H1 (cell line): ENCODE results near the gene KIF26A. TPM values are rescaled to one million over a fixed set of nuclear protein-coding genes. Genes with fewer than 3 reads are reported as not detected.
A peak's percentile ranks its signal among the peaks of the same experiment; 100 is the strongest.

Source experiments
- CTCF ChIA-PET: fragments of 300-600 bp; sonication (Branson Sonifier 250); formaldehyde crosslinking; loops from one replicate; lab custom pipeline; 2021; ENCODE audit not compliant: partially characterized antibody; lab: Charles Lee
- POLR2A ChIA-PET: fragments of 300-600 bp; sonication (Branson Sonifier 250); formaldehyde crosslinking; loops from one replicate; lab custom pipeline; 2021; ENCODE audit warnings: inconsistent platforms; ENCODE audit not compliant: partially characterized antibody; lab: Charles Lee
- DNase-seq, 2 experiments: peaks; one replicate each; pipeline versions ENCODE4 v3.0.0 to v3.0.0-alpha.2; 2010 to 2022; ENCODE audit warnings: low spot score in 2 of 2, low read depth in 1 of 2, mixed read lengths in 1 of 2
- FAIRE-seq: peaks from 2 replicates; lab custom pipeline; 2011; peaks lifted over from hg19 to GRCh38; lab: Jason Lieb, UNC
- H2AFZ ChIP-seq: 2 replicates; pipeline ENCODE4 v1.8.1; 2012; ENCODE audit warnings: low read length, inconsistent platforms
- H2AK5ac ChIP-seq: 2 replicates; pipeline ENCODE4 v1.6.1; 2013; ENCODE audit warnings: low read depth, low read length
- H2BK120ac ChIP-seq: replicated peaks from 2 replicates; pipeline ENCODE3; 2013; ENCODE audit warnings: low read depth, low read length, inconsistent platforms
- H2BK12ac ChIP-seq: 2 replicates; pipeline ENCODE4 v1.6.1; 2013; ENCODE audit warnings: low read depth, low read length
- H2BK15ac ChIP-seq: 2 replicates; pipeline ENCODE4 v1.6.1; 2013; ENCODE audit warnings: low read length
- H2BK20ac ChIP-seq: 2 replicates; pipeline ENCODE4 v1.6.1; 2013; ENCODE audit warnings: low read length
- H2BK5ac ChIP-seq: 2 replicates; pipeline ENCODE4 v1.6.1; 2013; ENCODE audit warnings: low read depth, low read length
- H3K14ac ChIP-seq: 2 replicates; pipeline ENCODE4 v1.6.1; 2013; ENCODE audit warnings: inconsistent platforms; ENCODE audit not compliant: insufficient read length
- H3K18ac ChIP-seq: 2 replicates; pipeline ENCODE4 v1.6.1; 2013; ENCODE audit warnings: low read length; ENCODE audit errors: extremely low read depth
- H3K23ac ChIP-seq: 2 replicates; pipeline ENCODE4 v1.6.1; 2013; ENCODE audit warnings: inconsistent platforms; ENCODE audit not compliant: insufficient read length
- H3K23me2 ChIP-seq: 2 replicates; pipeline ENCODE4 v1.6.1; 2013; ENCODE audit warnings: low read depth, low read length
- H3K27ac ChIP-seq: 2 replicates; pipeline ENCODE4 v1.6.1; 2011; ENCODE audit warnings: low read depth, low read length, inconsistent platforms
- H3K27me3 ChIP-seq, 4 experiments: replicated peaks in 1 of 4; 1 replicate in 1 of 4; 2 replicates in 3 of 4; pipeline versions ENCODE4 v1.6.1 to v1.8.1; 2011 to 2013; ENCODE audit warnings: low read length in 3 of 4, mild to moderate bottlenecking in 3 of 4, inconsistent platforms in 2 of 4, mixed read lengths in 2 of 4, moderate library complexity in 1 of 4; ENCODE audit not compliant: control insufficient read depth in 3 of 4, insufficient read depth in 3 of 4; ENCODE audit errors: extremely low read depth in 1 of 4
- H3K36me3 ChIP-seq, 4 experiments: 2 replicates each; pipeline versions ENCODE4 v1.6.1 to v1.8.1; 2011 to 2013; ENCODE audit warnings: mild to moderate bottlenecking in 4 of 4, low read length in 3 of 4, moderate library complexity in 2 of 4, control low read depth in 1 of 4, inconsistent platforms in 1 of 4; ENCODE audit not compliant: insufficient read depth in 4 of 4, control insufficient read depth in 2 of 4
- H3K4ac ChIP-seq: replicated peaks from 2 replicates; pipeline ENCODE3; 2013; ENCODE audit warnings: low read length, low read depth, mixed read lengths, inconsistent platforms; ENCODE audit not compliant: insufficient read length
- H3K4me1 ChIP-seq, 4 experiments: replicated peaks in 1 of 4; 1 replicate in 1 of 4; 2 replicates in 3 of 4; pipeline versions ENCODE4 v1.6.1 to v1.8.1; 2011 to 2013; ENCODE audit warnings: low read length in 3 of 4, inconsistent platforms in 2 of 4, mixed read lengths in 1 of 4; ENCODE audit not compliant: insufficient read depth in 4 of 4, control insufficient read depth in 3 of 4
- H3K4me2 ChIP-seq, 2 experiments: 2 replicates each; pipeline versions ENCODE4 v1.6.1 to v1.8.1; 2011 to 2013; ENCODE audit warnings: low read depth in 2 of 2, low read length in 2 of 2, control low read depth in 1 of 2, inconsistent platforms in 1 of 2, mild to moderate bottlenecking in 1 of 2; ENCODE audit not compliant: insufficient read depth in 1 of 2
- H3K4me3 ChIP-seq, 4 experiments: fragments of 200-600, 300-600 bp in 1 of 4; sonication (generic), shearing (Covaris generic), sonication (Bioruptor Twin) in 1 of 4; 2 replicates each; pipeline versions ENCODE4 v1.5.1 to v1.8.1; 2011 to 2016; ENCODE audit warnings: low read length in 4 of 4, low read depth in 3 of 4, control low read depth in 2 of 4, inconsistent platforms in 2 of 4, mild to moderate bottlenecking in 2 of 4, mixed read lengths in 1 of 4, moderate library complexity in 1 of 4; ENCODE audit not compliant: insufficient read depth in 2 of 4; ENCODE audit errors: extremely low read depth in 1 of 4
- H3K56ac ChIP-seq: replicated peaks from 2 replicates; pipeline ENCODE3; 2013; ENCODE audit warnings: low read depth, mild to moderate bottlenecking, mixed read lengths, low read length, inconsistent platforms; ENCODE audit not compliant: insufficient read length
- H3K79me1 ChIP-seq: 2 replicates; pipeline ENCODE4 v1.6.1; 2013; ENCODE audit warnings: low read depth, low read length, control low read depth
- H3K79me2 ChIP-seq, 2 experiments: 2 replicates each; pipeline versions ENCODE4 v1.6.1 to v1.8.1; 2012 to 2013; ENCODE audit warnings: low read length in 2 of 2, mild to moderate bottlenecking in 2 of 2, inconsistent platforms in 1 of 2; ENCODE audit not compliant: insufficient read depth in 2 of 2, control insufficient read depth in 1 of 2
- H3K9ac ChIP-seq, 4 experiments: replicated peaks in 1 of 4; 1 replicate in 1 of 4; 2 replicates in 3 of 4; pipeline versions ENCODE4 v1.6.1 to v1.8.1; 2011 to 2013; ENCODE audit warnings: low read depth in 3 of 4, low read length in 3 of 4, control low read depth in 2 of 4, mild to moderate bottlenecking in 2 of 4, moderate library complexity in 2 of 4, inconsistent platforms in 1 of 4; ENCODE audit errors: extremely low read depth in 1 of 4
- H3K9me3 ChIP-seq, 2 experiments: 2 replicates each; pipeline versions ENCODE4 v1.6.1 to v1.8.1; 2012 to 2013; ENCODE audit warnings: mild to moderate bottlenecking in 2 of 2, moderate library complexity in 2 of 2, control low read depth in 1 of 2, inconsistent platforms in 1 of 2, low read depth in 1 of 2, low read length in 1 of 2, mixed read lengths in 1 of 2; ENCODE audit not compliant: insufficient read depth in 2 of 2
- H4K20me1 ChIP-seq, 2 experiments: replicated peaks in 1 of 2; 2 replicates each; pipeline versions ENCODE3 to v1.8.1; 2011 to 2013; ENCODE audit warnings: inconsistent platforms in 2 of 2, low read length in 2 of 2, mild to moderate bottlenecking in 1 of 2; ENCODE audit not compliant: insufficient read depth in 2 of 2, control insufficient read depth in 1 of 2
- H4K5ac ChIP-seq: 2 replicates; pipeline ENCODE4 v1.6.1; 2013; ENCODE audit warnings: low read length, low read depth, mixed read lengths, inconsistent platforms; ENCODE audit not compliant: insufficient read length
- H4K8ac ChIP-seq: 2 replicates; pipeline ENCODE4 v1.8.0; 2013; ENCODE audit warnings: mild to moderate bottlenecking, moderate library complexity, low read length, inconsistent platforms; ENCODE audit not compliant: insufficient read depth; ENCODE audit errors: extremely low read depth
- H4K91ac ChIP-seq: replicated peaks from 2 replicates; pipeline ENCODE3; 2013; ENCODE audit warnings: low read length, mixed read lengths, inconsistent platforms; ENCODE audit not compliant: insufficient read length
- CHD1 ChIP-seq: IDR thresholded peaks from 2 replicates; pipeline ENCODE4 v1.6.1; 2012; ENCODE audit warnings: low read depth, low read length, improper control_type of control experiment
- CTBP2 ChIP-seq: IDR thresholded peaks from 2 replicates; pipeline ENCODE4 v1.7.0; 2011; ENCODE audit warnings: borderline replicate concordance, mild to moderate bottlenecking, moderate library complexity, mixed read lengths, low read length; ENCODE audit not compliant: insufficient read depth, insufficient read length
- CTCF ChIP-seq, 3 experiments: IDR thresholded peaks; 1 replicate in 2 of 3; 2 replicates in 1 of 3; pipeline versions ENCODE4 v1.5.1 to v1.6.1; 2011; ENCODE audit warnings: low read length in 3 of 3, mild to moderate bottlenecking in 3 of 3, inconsistent platforms in 2 of 3, low read depth in 1 of 3, moderate library complexity in 1 of 3; ENCODE audit not compliant: insufficient read depth in 1 of 3; ENCODE audit errors: control extremely low read depth in 1 of 3
- FOSL1 ChIP-seq: IDR thresholded peaks from 2 replicates; pipeline ENCODE4 v1.6.1; 2011; ENCODE audit warnings: mild to moderate bottlenecking, low read depth, low read length, moderate library complexity; ENCODE audit not compliant: insufficient read depth
- KDM4A ChIP-seq: IDR thresholded peaks from one replicate; pipeline ENCODE4 v1.7.1; 2012; ENCODE audit warnings: low read depth, mild to moderate bottlenecking, moderate library complexity, low read length, inconsistent platforms; ENCODE audit not compliant: severe bottlenecking
- MAFK ChIP-seq: IDR thresholded peaks from 2 replicates; pipeline ENCODE4 v1.6.1; 2012; ENCODE audit warnings: low read depth, mild to moderate bottlenecking, improper control_type of control experiment, low read length
- SIRT6 ChIP-seq: IDR thresholded peaks from one replicate; pipeline ENCODE4 v1.7.1; 2012; ENCODE audit warnings: low read length, inconsistent platforms
- SP1 ChIP-seq: IDR thresholded peaks from 2 replicates; pipeline ENCODE4 v1.6.1; 2011; ENCODE audit warnings: low read depth, low read length
- SUZ12 ChIP-seq: fragments of 200-600 bp; sonication (generic); IDR thresholded peaks from 2 replicates; pipeline ENCODE4 v1.6.1; 2012; ENCODE audit warnings: mild to moderate bottlenecking, inconsistent platforms, low read length, moderate library complexity, mixed read lengths
- WGBS, 2 experiments: shearing (Covaris generic) in 1 of 2; methylation state at CpG; one replicate each; pipeline versions ENCODE4 v1.1.6 to v1.1.7; 2013 to 2015; ENCODE audit warnings: low lambda C conversion rate in 2 of 2, mixed read lengths in 2 of 2, inconsistent platforms in 1 of 2, low coverage in 1 of 2, missing lambda C conversion rate in 1 of 2; ENCODE audit not compliant: insufficient replicate concordance in 2 of 2, insufficient coverage in 1 of 2, insufficient read length in 1 of 2; ENCODE audit errors: extremely low coverage in 1 of 2, missing lambda C conversion rate in 1 of 2; 5-methylcytosine and 5-hydroxymethylcytosine counted together
- polyA plus RNA-seq, 7 experiments: library from polyadenylated mRNA; depleted of rRNA in 3 of 7; stranded (reverse) in 5 of 7; unstranded in 2 of 7; fragments of >200 nt in 5 of 7; fragments of 200-250 nt in 2 of 7; gene quantifications; 1 replicate in 5 of 7; 2 replicates in 1 of 7; 4 replicates in 1 of 7; pipeline versions ENCODE4 v1.2.1 to v1.2.3, GENCODE V29; 2011 to 2013; ENCODE audit warnings: missing spikeins in 2 of 7, mixed read lengths in 2 of 7
- total RNA-seq: library from RNA; stranded (reverse); fragmentation: NEBNext Ultra II Directional; extraction: Animal tissue kit (Norgen Biotek cat#: 25700); gene quantifications from 2 replicates; pipeline ENCODE4 v1.2.1, GENCODE V29; 2021

The KIF26A gene
- total and polyA plus RNA-seq, 2 of the 8 experiments (the other 6 are each of a cell fraction or from before 2014, with no cell fraction given), result 11.5 to 41.6 TPM

- H2BK15ac ChIP-seq, result no peak overlapping the region
- ChIA-PET POLR2A (no interaction called here), CTCF (interaction anchor here (0.9 to 1.5 kb wide), 3 partner anchors 11 to 22 kb away, joined by 3 to 5 read pairs (median 4); no protein-coding TSS in a partner anchor)
- no peak overlapping the region for H3K14ac ChIP-seq
- no peak overlapping the region for H2BK5ac ChIP-seq
- H2AK5ac ChIP-seq, result no peak overlapping the region
- H3K79me2 ChIP-seq, result no peaks in the 10 kb centered on the region
- no peak overlapping the region for H3K4me2 ChIP-seq
- H3K4me3 ChIP-seq, result no peak overlapping the region
- no peak overlapping the region for H2BK12ac ChIP-seq
- H4K8ac ChIP-seq, result peak overlapping the region; percentile 85; the same call in 1 of the 2 replicates
- DNase-seq (no peak), FAIRE-seq (no peak)
- no peak overlapping the region for H3K27ac ChIP-seq
- H3K23me2 ChIP-seq, result peaks cover 8% of the 10 kb centered on the region; the same call in 1 of the 2 replicates
- H2AFZ ChIP-seq, result no peak overlapping the region
- no peaks in the 10 kb centered on the region for H3K27me3 ChIP-seq
- H3K4ac ChIP-seq, result no peak overlapping the region
- no peak overlapping the region for H2BK120ac ChIP-seq
- no peaks in the 10 kb centered on the region for H3K79me1 ChIP-seq
- H3K9ac ChIP-seq, result no peak overlapping the region
- no peak overlapping the region for H3K18ac ChIP-seq
- no peak overlapping the region for H4K5ac ChIP-seq
- H4K91ac ChIP-seq, result no peak overlapping the region
- no peak overlapping the region for H3K23ac ChIP-seq
- H4K20me1 ChIP-seq, result no peaks in the 10 kb centered on the region
- H3K4me1 ChIP-seq, result no peaks in the 10 kb centered on the region; a peak in 1 of 7 replicates
- no peak overlapping the region for H3K56ac ChIP-seq
- H3K36me3 ChIP-seq, result no peaks in the 10 kb centered on the region
- 94% methylated on average over 24 of the region's 27 CpGs; no CpG with 5 or more reads in 1 of the 2 experiments for WGBS, 2 experiments
- H2BK20ac ChIP-seq, result no peak overlapping the region
- H3K9me3 ChIP-seq, result no peaks in the 10 kb centered on the region
- TF ChIP-seq CTBP2 (no peak), FOSL1 (no peak), SUZ12 (no peak), SP1 (no peak), KDM4A (no peak), CTCF (IDR thresholded peaks at IDR 0.05; ENCODE audit: control extremely low read depth in 1 of 3, insufficient read depth in 1 of 3, low read depth in 1 of 3, low read length in 3 of 3) (no peak), MAFK (no peak), CHD1 (no peak), SIRT6 (no peak)
These were observed 74.1 kb downstream of the KIF26A start for GRCh38 chr14:104212206-104213095.
